ENCODE data around the gene TGFBR3.

TGFBR3 gene

GRCh38 chr1:91819038-91819788 is 66.7 kb downstream of the TGFBR3 start:
- no peak for DNase-seq

- no peak for DNase-seq
Observed at GRCh38 chr1:91818713-91818975, 67.3 kb downstream of the TGFBR3 start.

- no peak for DNase-seq
Observed at GRCh38 chr1:91817211-91817905, 68.6 kb downstream of the TGFBR3 start.

DNA sequence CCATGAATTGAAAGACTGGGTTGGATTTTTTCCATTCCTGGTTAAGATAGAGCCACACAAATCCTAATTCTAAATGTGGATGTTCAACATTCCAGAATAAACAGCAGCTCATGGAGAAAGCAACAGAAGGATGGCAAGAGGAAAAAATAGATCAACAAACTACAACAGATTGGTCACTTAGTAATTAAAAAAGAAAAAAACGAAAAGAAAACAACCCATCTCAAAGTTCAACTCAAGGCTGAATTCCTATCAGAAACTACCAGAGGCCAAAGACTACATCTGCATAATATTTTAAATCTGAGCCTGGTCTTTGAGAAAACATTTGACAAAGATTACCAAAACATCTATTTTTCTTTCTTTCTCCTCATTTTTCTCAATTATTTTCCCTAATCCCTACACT is 69.9 kb downstream of the TGFBR3 start:
- no peak for DNase-seq

DNA sequence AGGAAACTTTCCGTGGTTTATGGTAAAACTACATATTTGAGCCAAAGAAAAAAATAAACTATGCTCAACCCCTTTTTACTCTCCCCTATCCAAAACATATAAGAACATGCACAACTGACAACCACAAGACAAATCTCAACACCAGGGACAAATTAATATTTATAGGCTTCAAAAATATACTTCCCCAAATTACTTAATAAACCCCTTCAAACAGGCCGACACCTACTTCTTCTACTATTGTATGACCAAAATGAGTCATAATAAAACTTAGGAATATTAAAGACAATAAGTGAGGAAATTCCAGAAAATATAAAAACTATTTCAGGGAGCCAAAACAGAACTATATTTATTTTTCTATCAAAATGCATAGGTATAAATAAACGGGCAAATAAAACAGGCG is 71.5 kb downstream of the TGFBR3 start:
- no peak for DNase-seq

GRCh38 chr1:91813813-91814212 is 72.1 kb downstream of the TGFBR3 start:
- no peak for DNase-seq

DNA sequence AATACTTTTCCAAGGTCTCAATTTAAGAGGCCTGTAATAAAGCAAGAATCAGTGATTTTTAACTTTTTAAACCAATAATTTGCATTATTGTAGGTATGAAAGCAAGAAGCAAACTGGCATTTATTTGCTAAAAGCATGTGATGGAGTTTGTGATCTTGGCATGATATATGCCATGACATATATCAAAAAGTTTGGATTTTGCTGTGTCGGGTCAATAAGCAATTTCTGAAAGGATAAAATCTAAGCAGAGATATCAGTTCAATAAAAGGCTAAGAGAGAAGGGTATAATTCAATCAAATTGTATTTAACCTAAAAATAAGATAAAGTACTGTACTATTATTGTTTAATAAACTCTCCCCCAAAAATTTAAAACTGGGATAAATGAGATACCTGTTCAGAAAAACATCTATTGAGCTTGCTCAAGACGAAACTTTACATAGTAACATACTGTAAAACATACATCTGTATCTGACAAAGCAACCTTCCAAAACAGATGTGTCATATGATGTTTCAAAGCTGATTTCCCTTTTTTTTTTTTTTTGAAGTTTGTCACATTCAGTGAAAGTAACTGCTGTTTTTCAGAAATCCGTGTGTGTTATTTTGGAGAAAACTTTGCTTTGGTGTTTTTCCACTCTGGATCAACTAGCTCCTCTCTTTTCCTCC is 74.5 kb downstream of the TGFBR3 start:
- DNase-seq: no peak

DNA sequence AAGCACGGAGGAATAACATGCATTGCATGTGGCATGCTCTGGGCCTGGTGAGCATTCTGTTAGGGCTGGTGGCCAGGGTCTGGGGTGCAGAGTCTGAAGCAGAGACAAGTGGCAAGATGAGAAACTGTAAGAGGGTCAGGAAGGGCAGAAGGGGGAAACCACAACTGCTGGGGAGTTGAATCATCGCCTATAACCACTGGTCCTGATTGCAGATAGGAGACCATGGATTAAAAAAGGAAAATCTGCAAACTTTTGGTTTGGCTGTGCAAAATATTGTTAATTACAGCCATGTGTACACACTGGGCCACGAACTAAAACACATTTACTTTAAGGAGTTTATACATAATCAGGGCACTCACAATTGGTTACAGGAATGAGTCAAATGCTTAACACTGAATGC is 76.6 kb downstream of the TGFBR3 start:
- peak; percentile 68 for DNase-seq

- DNase-seq: no peak
Observed at GRCh38 chr1:91807921-91808620, 77.9 kb downstream of the TGFBR3 start.

GRCh38 chr1:91806769-91807700 is 78.9 kb downstream of the TGFBR3 start:
- no peak for DNase-seq

DNA sequence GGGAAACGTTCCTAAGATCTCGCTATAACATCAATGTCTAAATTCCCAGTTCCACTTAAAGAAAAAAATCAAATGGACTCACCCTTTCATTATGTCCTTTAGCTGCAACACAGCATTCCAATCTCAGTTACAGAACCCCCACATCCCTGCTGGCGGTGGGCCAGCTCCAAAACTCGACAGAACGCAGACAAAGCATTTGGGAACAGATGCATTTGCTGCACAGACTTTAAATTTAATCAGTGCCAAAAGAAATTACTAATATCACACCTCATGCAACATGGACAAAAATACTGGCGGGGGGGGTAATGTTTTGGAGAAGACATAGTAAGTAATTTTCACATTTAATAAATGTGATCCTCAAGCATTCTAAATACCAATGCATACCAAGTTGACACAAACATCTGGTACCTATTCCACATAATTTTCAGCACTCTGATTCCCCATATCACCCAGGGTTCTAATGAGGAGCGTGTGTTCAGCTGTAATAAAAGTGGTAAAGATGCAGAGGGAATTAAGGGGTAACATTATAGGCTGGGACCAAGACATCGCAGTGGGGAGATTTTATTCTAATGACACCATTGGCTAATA is 79.7 kb downstream of the TGFBR3 start:
- no peak for DNase-seq

- no peak for DNase-seq
Observed at GRCh38 chr1:91805311-91805801, 80.6 kb downstream of the TGFBR3 start.

DNA sequence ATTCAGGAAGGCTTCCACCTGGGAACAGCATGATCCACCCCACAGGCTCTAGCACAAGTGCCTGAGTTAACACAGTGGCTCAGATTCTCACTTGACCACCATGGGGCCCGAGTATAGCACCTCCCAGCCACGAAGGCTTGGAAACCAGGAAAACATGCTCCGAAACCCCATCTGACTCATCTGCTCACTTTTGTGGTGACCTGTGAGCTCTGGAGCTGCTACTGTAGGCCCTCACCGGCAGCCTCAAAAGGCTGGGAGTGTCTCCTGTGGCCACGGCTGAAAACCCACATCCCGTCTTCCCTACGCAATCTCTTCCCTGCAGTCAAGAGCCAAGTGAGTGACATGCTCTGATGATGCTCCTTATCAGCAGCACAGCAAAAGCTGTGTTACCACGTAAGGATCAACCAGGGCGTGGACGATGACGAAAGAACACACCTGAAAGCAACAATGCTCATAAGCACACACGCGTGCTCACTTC is 81.4 kb downstream of the TGFBR3 start:
- peak; percentile 97 for DNase-seq

DNA sequence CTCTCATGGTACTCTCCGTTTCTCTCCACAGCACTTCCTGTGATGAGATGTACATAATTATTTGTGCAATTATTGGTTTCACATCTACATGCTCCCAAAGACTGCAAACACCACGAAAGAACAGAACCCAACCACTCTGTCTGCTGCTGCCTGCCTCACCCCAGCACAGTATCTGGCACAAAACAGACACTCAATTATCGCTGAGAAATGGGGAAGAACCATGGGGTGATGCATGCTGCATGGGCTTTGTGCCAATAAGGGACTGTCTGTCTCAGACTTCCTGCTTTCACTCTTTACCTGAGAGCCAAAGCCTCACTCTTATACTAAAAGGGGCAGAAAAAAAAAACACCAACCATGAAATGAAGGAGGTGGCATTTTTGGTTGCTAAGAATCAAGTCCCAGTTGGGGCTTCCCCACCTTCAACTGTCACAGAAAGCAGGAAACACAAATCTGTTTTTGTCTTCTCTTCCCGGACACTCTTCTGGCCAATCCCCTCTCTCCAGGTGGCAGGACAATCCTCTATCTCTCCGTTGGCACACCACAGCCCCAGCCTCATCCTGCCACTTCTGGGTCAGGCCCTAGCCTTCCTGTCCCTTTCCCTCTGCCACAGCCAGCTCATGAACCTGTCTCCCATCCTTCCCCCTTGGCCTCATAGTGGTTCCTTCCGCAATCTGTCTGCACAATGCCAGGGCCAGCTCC is 82.0 kb downstream of the TGFBR3 start:
- DNase-seq: peak; percentile 93

DNA sequence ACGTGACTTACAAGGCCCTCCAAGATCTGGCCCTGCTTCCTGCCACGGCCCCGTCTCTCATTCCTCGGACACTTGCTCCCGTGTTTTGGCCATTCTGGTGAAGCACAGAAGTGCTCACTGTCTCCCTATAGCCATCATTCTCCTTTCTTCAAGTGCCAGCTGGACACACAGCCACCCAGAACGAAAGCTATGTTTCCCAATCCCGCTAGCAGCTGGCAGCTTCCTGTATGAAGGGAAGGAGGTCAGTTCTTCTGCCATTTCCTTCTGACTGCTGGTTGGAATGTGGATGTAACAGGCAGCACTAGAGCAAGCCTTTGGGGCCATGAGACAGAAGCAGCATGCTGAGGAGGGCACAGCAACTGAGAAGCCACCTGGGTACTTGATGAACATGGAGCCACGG is 82.8 kb downstream of the TGFBR3 start:
- no peak for DNase-seq

DNA sequence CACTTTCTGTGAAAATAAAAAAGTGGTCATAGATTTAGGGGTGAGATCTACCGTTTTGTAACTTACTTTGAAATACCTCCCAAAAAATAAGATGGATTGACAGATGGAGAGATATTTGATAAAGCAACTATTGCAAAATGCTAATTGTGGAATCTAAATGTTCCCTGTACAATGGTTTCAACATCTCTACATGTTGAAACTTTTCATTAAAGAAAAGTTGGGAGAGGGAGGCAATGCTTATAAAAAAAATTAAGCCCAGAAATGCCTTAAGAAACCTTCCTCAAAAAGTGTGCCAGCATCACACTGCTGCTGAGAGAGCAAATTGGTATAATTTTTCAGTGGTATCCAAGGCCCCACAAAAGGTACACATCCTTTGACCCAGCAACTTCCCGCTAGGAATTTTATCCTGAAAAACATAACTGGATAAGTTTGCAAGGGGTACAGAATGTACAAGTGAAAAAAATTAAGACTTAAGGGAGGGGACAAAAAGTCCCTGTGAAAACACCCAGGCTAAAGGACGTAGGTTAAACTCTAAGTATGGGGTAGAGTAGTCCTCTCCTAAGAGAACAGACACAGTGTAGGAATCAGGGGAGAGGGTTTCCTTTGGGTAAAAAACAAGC is 84.3 kb downstream of the TGFBR3 start:
- DNase-seq: no peak

- peak; percentile 41 for DNase-seq
Observed at GRCh38 chr1:91799863-91800262, 86.1 kb downstream of the TGFBR3 start.

DNA sequence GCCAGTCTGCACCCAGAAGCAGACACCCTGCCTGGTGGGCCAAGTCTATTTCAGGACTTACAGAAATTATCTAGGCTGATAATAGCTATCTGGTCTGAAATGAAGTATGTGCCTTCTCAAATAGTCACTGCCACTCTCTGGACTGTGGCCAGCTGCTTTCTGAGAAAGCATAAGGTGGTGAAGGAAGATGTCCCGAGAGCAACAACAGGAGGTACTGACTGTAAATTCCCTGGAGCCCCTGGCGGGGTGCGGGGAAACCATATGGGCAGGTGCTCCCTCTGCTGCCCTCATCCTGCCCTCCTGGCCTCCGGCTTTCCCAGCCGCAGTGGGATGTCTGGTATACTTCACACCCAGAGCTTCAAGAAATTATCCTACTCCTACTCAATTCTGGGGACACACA is 86.8 kb downstream of the TGFBR3 start:
- DNase-seq: no peak

GRCh38 chr1:91798740-91799139 is 87.2 kb downstream of the TGFBR3 start:
- no peak for DNase-seq

- DNase-seq: no peak
Observed at GRCh38 chr1:91798241-91798648, 87.7 kb downstream of the TGFBR3 start.

DNA sequence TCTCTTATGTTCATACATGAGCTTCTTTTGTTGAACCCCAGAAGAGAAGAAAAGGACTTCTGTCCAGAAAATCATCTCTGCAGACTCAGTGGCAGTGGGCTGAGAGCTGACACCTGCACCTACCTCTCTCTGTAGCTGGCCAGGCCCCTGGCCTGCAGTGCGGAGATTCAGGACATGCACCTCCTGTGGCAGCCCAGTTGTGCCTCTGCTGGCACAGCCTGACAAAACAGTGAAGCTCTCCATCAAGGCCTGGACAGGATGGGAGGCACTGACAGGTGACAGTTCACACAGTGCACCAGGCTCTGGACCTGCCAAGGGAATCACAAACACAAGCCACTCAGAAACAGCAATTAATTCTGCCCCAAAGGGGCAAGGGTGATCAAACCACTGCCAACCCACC is 88.8 kb downstream of the TGFBR3 start:
- no peak for DNase-seq

Data from activated CD4-positive, alpha-beta T cell treated with anti-CD3 and anti-CD28 coated beads, Interleukin-10, Interleukin-2, amounts not matched to agents 100 ng/mL and 50 ng/mL, durations not matched to agents 16 hours and 8 hours (primary cell).